ENCODE results near the gene ATP23. TPM values are rescaled to one million over a fixed set of nuclear protein-coding genes. Genes with fewer than 3 reads are reported as not detected.

ATP23 gene
- total RNA-seq, 3 donors from 2014 or later: 13.7 to 19.0 (median 15.3) TPM

DNA sequence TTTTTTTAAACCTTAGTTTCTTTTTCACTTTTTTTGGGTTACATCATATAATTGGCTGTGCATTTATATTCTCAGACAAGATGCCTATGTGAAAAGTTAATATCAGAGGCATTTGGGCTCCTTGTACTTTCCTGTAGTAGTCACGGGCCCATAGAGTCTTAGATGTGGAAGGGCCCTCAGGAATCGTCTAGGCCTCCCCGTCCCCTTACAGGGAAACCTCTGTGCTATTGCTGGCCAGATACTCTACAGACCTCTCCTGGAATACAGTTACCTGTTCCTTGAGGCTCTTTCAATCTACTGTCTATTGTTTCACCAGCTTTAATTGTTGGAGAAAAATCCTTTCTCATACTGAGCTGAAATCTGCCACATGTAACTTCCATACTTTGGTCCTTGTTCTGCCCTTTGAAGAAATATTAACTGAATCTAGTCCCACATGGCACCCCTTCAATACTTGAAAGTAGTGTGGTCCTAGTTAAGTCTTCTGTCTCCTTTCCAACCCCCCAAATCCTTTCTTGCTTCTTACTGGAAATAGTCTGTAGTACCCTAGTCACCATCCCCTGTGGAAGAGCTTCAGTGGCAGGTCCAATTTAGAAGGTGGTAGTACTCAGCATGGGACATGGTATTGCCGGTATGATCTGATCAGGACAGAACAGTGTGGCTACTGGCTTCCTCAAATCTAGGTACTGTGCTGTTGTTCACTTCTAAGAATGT is 3.1 kb downstream of the ATP23 start:
- no peaks in the 10 kb centered on the region for H3K36me3 ChIP-seq (ENCODE audit: low read depth)
- no peaks in the 10 kb centered on the region for H3K9me3 ChIP-seq
- no peak overlapping the region for H3K4me3 ChIP-seq
- DNase-seq (no peak), ATAC-seq (no peak)
- H3K4me1 ChIP-seq (ENCODE audit: low read depth): peaks cover 17% of the 10 kb centered on the region
- intact Hi-C loops (cut with DNase I, micrococcal nuclease): no loop called here
- TF ChIP-seq, protein P1, sequence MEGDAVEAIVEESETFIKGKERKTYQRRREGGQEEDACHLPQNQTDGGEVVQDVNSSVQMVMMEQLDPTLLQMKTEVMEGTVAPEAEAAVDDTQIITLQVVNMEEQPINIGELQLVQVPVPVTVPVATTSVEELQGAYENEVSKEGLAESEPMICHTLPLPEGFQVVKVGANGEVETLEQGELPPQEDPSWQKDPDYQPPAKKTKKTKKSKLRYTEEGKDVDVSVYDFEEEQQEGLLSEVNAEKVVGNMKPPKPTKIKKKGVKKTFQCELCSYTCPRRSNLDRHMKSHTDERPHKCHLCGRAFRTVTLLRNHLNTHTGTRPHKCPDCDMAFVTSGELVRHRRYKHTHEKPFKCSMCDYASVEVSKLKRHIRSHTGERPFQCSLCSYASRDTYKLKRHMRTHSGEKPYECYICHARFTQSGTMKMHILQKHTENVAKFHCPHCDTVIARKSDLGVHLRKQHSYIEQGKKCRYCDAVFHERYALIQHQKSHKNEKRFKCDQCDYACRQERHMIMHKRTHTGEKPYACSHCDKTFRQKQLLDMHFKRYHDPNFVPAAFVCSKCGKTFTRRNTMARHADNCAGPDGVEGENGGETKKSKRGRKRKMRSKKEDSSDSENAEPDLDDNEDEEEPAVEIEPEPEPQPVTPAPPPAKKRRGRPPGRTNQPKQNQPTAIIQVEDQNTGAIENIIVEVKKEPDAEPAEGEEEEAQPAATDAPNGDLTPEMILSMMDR (IDR thresholded peaks at IDR 0.05): no peak

DNA sequence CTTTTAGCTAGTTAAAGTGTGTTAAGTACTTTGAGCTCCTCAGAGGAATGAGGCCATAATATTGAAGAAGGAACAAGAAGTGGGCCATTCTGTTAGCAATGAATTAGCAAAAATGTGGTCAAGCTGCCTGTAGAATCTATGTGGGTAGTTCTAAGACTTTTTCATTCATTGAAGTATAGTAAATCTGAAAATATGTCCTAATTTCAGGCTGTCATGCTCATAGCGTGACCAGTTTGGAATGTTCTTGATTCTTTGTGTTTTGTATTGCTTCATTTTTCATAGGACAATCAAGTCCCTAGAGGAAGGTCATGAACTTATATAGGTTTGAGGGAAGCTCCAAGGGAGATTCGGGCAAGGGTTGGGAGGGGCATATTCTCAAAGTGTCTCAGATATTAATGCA is 11.4 kb downstream of the ATP23 start:
- ATAC-seq (no peak), DNase-seq (no peak)
- intact Hi-C loops (cut with DNase I, micrococcal nuclease): no loop called here
- Histone ChIP-seq H3K36me3 (ENCODE audit: low read depth) (peaks cover 13% of the 10 kb centered on the region), H3K4me3 (no peak overlapping the region), H3K9me3 (peaks cover 6% of the 10 kb centered on the region), H3K4me1 (ENCODE audit: low read depth) (no peaks in the 10 kb centered on the region)
- TF ChIP-seq, protein P1 (IDR thresholded peaks at IDR 0.05): no peak

DNA sequence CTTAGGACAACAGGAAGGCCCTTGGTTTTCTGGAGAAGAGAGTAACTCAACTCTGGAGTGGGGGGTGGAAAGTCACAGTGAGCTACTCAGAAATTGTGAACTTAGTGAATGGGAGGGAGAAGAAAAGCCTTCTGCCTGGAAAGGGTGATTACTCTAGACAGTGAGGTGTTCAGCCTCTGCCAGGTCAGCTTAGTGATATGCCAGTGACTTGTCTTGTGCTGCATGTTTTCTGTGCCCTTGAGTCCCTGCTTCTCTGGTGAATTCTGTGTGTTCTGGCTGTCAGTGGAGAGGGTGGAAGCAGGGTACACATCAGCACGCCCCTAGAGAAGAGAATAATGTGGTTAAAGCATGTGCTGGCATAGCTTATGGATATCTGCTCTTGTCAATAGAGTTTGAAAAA is 13.4 kb downstream of the ATP23 start:
- Histone ChIP-seq H3K4me3 (no peak overlapping the region), H3K36me3 (ENCODE audit: low read depth) (peaks cover 14% of the 10 kb centered on the region)
- ATAC-seq: no peak

DNA sequence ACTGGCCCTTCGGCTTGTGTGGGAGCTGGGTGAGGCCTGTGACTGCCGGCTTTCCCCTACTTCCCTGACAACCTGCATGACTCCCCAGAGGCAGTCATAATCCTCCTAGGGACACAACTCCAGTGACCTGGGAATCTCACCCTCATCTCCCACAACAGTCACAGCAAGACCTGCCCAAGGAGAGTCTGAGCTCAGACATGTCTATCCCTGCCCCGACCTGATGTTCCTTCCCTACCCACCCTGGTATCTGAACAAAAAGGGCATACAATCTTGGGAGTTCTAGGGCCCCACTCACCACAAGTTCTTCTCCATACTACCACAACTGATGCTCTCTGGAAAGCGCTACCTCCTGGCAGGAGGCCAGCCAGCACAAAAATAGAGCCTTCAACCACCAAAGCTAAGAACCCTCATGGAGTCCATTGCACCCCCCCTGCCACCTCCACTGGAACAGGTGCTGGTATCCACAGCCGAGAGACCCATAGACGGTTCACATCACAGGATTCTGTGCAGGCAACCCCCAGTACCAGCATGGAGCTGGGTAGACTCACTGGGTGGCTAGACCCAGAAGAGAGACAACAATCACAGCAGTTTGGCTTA is 16.8 kb downstream of the ATP23 start:
- intact Hi-C loops (cut with DNase I, micrococcal nuclease): no loop called here
- Histone ChIP-seq H3K4me1 (ENCODE audit: low read depth) (no peaks in the 10 kb centered on the region), H3K9me3 (peaks cover 38% of the 10 kb centered on the region), H3K4me3 (no peak overlapping the region), H3K36me3 (ENCODE audit: low read depth) (peaks cover 9% of the 10 kb centered on the region)
- TF ChIP-seq, protein P1 (IDR thresholded peaks at IDR 0.05): no peak
- ATAC-seq (no peak), DNase-seq (no peak)

More for the DNA sequence above, 13.4 kb downstream of the ATP23 start:
- no peak for DNase-seq
- H3K4me1 ChIP-seq (ENCODE audit: low read depth): no peaks in the 10 kb centered on the region
- intact Hi-C loops (cut with DNase I, micrococcal nuclease): no loop called here
- TF ChIP-seq, protein P1 (IDR thresholded peaks at IDR 0.05): no peak
- H3K9me3 ChIP-seq: peaks cover 22% of the 10 kb centered on the region

DNA sequence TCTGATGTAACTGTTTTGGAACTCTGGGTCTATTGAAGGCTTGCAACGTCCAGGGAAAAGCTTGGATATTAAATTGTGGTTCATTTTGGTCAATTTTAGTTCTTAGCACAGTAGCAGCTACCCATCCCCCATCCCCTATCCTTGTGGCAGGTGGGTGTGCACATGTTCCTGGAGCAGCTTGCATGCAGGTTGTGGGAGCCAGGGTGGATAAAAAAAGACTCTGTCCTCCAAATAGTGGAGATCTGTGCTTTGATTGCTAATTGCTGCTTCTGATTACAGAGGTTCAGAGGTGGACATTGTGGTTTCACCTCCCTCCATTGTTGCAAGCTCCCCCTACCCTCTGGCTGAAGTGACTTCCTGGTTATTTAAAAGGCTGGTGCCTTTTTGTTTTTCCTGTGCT is 23.1 kb downstream of the ATP23 start:
- Histone ChIP-seq H3K4me1 (ENCODE audit: low read depth) (no peaks in the 10 kb centered on the region), H3K4me3 (no peak overlapping the region), H3K36me3 (ENCODE audit: low read depth) (no peaks in the 10 kb centered on the region), H3K9me3 (peaks cover 24% of the 10 kb centered on the region)
- DNase-seq (no peak), ATAC-seq (no peak)
- TF ChIP-seq, protein P1 (IDR thresholded peaks at IDR 0.05): no peak
- intact Hi-C loops (cut with DNase I, micrococcal nuclease): no loop called here
